GM19043 (cell line): ENCODE measurements around the gene PRRT1B.
"Not testable (repeated sequence)": the region's sequence is repeated elsewhere in the genome, so short reads cannot be mapped to it uniquely, and the experiment has no call there.

Source experiments
- ATAC-seq: cut with Tn5 transposase; IDR thresholded peaks from one replicate; pipeline ENCODE4 v1.9.1; 2021; ENCODE audit warnings: low read depth; ENCODE audit not compliant: unreplicated experiment

Gene PRRT1B

DNA sequence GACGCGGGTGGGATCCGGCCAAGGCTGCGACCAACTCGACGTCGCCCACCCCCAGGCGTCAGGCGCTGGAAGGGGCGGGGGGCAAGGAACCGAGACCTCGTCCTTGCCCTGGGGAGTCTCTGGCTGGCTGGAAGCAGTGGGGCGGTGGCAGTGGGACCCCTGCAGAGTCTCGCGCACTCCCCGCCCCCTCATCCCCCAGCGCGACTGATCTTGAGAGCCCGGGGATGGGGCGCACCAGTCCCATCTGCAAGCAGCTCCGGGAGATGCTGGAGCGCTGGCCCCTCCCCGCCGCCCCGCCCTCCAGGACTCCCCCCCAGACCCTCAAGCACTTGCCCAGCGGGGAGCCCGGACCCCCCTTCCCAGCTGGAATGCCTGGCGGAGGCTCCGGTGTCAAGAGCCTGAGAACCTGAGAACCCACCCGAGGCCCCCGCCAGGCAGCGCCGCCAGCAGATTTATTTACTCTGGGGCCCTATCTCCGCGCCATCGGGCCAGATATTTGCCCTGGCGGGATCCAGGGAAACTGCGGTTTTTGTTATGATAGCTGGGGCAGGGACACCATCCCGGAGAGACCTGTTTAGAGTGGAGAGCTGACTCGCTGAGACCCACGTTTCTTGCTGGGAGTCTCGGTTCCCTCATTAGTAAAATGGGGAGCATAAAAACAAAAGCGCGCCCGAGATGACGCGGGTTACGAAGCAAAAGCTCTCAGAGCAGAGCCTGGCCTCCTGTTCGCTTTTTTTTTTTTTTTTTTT is 1.2 kb downstream of the PRRT1B start:
- no peak for ATAC-seq

DNA sequence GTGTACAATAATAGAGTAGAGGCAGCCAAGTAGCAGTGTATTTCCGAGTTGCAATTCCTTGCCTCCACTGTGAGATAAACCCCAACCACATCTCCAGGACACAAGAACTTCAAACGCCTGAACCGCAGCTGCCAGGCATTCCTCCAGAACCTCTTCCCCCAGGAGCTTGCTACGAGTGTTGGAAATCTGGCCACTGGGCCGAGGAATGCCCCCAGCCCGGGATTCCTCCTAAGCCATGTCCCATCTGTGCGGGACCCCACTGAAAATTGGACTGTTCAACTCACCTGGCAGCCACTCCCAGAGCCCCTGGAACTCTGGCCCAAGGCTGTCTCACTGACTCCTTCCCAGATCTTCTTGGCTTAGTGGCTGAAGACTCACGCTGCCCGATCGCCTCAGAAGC is 3.9 kb downstream of the PRRT1B start:
- not testable (repeated sequence) for ATAC-seq

DNA sequence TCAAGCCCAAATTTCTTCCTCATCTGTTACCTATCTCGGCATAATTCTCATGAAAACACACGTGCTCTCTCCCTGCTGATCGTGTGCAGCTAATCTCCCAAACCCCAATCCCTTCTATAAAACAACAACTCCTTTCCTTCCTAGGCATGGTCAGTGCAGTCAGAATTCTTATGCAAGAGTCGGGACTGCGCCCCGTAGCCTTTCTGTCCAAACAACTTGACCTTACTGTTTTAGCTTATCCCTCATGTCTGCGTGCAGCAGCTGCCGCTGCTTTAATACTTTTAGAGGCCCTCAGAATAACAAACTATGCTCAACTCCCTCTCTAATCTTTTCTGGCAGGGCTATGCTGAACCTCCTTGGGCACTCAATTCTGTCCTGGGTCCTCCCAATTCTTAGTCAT is 5.1 kb downstream of the PRRT1B start:
- ATAC-seq: not testable (repeated sequence)

DNA sequence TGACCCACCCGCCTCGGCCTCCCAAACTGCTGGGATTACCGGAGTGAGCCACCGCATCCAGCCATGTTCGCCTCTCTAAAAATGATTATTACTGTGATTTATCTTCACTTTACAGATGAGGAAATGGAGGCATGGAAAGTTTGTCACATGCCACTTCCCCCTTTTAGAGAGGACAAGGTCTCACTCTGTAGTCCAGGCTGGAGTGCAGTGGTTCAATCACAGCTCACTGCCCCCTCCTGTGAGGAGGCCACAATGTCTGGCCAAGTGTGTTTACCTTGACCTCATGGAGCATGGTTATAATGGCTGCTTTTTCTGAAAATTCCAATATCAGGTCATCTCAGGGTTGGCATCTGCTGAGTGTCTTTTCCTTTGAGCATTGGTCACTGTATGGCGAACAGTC is 6.7 kb downstream of the PRRT1B start:
- ATAC-seq: no peak

DNA sequence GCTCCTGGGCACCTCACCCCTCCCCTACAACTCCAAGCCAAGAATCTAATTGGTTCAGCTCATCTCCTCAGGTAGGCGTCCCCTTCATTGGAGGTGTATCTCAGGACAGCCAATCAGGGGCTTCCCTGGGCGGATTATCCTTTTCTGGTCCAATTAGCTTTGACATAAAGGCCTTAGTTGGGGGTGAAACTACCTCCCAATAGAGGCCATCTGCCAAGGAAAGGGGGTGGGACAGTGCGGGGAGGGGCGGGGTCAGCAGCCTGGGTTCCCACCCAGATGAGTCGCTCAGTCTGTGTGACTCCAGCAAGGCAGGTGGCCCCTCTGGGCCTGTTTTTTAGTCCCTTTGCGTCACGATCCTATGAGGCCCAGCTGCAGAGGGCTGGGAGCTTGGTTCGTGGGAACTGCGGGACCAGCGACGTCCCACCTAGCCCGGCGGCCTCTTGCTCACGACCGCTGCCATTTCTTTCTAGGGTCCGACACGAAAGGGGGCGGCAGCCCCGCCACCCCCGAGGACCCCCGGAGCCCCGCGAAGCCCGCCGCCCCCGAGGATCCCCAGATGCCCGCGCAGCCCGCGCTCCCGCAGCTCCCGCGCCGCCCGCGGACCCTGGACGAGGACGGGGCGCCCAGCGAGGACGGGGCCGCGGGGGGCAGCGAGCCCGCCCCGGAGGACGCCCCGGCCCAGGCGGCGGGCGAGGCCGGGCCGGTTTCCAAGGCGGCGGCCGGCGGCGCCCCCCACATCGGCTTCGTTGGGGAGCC is 8.9 kb downstream of the PRRT1B start:
- no peak for ATAC-seq

DNA sequence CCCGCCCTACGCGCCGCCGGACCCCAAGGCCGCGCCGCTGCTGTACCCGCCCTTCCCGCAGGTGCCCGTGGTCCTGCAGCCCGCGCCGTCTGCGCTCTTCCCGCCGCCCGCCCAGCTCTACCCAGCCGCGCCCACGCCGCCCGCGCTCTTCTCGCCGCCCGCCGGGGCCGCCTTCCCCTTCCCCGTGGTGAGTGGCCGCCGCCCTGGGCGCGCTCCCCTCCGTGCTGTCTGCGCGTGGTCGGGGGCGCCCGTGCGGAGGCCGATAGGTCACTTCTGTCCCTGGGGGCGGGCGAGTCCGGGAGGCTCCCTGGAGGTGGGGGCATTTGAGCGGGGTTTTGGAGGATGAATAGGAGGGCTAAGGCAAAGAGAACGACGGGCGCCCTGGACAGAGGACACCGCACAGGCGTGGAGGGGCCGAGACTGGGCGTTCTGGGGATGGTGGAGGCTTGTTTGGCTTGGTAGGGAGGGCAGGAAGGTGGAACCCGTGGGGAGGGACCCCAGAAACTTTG is 9.6 kb downstream of the PRRT1B start:
- no peak for ATAC-seq

DNA sequence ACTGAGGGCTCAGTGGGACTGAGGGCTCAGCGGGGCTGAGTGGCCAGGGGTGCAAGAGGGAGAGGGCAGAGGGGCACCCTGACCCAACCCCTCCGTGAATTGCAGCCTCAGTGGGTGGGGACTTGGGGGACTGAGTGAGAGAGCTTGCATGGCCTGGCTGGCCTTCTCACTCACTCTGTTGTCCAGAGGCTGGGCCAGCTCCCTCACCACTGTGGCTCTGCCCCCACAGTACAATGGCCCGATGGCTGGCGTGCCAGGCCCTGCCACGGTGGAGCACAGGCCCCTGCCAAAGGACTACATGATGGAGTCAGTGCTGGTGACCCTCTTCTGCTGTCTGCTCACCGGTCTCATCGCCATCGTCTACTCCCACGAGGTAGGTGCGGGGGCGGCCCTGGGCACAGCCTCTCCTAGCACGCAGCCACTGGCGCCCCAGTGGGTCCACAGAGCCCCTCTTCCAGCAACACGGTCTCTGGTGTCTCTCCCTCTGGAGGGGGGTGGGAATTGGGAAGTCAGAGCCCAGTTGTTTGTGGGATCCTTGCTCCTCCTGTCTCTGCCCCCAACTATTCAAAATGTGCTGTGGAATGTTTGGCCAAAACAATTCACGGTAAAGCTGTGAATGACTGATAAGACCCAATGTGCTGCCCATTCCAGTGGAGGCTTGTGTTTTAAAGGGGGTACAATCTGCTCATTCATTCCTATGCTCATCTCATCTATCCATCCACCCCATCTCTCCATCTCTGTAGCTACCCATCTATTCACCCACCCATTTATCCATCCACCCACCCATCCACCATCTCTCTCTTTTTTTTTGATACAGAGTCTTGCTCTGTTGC is 10.7 kb downstream of the PRRT1B start:
- no peak for ATAC-seq

DNA sequence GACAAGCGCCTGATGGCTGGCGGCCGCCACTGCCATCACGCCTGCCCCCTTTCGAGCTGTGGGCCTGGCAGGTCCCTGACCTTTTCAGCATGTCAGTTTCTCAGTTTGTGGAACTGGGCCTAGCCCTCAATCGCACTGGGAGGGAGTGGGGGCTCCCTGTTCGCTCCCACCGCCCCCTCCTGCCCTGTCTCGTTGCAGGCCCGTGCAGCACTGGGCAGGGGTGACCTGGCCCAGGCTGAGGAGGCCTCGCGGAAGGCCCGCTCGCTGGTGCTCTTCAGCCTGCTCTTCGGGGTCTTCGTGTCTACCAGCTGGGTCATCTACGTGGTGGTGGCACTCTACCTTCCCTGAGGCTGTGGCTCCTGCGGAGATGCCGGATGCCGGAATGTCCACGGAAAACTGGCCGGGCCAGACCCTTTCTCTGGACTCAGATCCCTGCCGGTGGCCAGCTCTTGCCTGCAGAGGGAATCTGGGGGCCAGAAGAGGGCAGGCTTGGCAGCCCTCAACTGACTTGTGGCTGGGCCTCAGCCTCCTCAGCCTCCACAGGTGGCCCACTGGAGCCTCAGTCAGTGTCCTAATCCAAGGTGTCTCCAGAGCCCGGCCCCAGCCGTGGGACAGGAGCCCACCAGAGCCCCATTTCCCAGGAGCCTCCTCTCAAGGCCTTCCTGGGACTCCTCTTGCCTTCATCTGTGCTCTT is 12.7 kb downstream of the PRRT1B start:
- ATAC-seq: no peak

DNA sequence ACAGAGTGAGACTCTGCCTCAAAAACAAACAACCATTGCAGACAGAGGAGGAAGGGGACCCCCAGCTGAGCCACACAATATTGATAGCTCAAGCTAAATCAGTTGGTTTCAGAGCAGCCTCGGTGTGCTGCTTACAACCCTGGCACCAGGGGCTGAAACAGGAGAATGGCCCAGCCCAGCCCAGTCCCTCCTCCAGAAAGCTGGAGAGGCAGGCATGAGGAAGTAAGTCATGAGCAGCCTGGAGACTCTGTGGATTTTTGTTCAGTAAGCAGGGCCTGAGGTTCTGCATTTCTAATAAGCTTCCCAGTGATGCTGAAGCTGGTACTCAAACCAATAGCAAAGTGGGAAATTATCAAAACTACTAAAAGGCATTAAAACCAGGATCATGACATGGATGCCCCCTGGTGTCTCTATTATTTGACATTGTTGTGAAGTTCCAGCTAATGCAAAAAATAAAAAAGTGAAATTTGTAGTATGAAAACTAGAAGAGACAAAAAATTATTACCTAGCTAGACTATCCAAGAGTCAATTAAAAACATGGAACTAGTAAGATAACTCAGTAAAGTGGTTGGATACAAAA is 14.2 kb downstream of the PRRT1B start:
- no peak for ATAC-seq

DNA sequence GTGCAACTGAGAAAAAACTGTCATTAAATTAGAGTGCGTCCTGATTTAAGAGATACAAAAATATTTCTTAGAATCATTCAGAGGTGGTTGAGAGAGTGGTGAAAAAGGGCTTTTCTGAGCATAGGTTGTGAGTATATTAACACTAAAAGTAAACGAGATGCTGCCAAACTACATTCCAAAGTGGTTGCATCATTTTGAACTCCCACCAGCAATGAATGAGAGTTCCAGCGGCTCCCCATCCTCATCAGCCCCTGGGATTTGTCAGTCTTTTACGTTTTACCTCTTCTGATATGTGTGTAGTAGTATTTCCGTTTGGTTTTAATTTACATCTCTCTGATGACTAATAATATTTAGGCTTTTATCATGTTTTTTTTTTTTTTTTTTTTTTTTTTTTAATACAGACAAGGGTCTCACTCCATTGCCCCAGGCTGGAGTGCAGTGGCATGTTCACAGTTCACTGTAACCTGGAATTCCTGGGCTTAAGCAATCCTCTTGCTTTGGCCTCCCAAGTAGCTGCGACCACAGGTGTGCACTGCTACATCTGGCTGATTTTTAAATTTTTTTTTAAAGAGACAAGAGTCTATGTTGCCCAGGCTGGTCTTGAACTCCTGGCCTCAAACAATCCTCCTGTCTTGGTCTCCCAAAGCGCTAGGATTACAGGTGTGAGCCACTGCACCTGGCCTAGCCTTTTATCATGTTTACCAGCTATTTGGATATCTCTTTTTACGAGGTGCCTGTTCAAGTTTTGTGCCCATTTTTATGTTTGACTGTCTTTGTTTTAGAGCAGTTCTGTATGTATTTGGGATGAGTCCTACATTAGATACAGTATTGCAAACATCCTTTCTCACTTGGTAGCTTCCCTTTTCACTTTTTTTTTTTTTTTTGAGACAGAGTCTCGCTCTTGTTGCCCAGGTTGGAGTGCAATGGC is 17.0 kb downstream of the PRRT1B start:
- ATAC-seq: no peak

DNA sequence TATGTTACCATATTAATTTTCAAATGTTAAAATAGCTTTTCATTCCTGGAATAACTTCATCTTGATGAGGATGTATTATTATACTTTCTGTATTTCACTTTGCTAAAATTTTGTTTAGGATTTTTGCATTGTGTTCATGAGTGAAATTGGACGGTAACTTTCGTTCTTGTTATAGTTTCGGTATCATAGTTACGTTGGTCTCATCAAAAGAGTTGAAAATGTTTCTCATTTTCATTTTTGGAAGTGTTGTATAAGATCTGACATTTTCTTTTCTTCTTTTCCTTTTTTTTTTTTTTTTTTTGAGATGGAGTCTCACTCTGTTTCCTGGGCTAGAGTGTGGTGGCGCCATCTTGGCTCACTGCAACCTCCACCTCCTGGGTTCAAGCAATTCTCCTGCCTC is 20.0 kb downstream of the PRRT1B start:
- no peak for ATAC-seq

DNA sequence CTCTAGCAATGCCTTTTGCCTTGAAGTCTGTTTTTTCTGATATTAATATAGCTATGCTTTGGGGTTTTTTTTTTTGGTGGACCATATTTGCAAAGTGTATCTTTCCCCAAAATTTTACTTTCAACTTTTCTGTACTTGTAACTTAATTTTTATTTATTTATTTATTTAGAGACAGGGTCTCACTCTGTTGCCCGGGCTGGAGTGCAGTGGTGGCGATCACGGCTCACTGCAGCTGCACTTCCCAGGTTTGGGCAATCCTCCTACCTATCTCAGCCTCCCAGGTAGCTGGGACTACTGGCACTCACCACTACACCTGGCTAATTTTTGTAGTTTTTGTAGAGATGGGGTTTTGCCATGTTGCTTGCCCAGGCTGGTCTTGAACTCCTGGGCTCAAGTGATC is 20.8 kb downstream of the PRRT1B start:
- ATAC-seq: no peak

DNA sequence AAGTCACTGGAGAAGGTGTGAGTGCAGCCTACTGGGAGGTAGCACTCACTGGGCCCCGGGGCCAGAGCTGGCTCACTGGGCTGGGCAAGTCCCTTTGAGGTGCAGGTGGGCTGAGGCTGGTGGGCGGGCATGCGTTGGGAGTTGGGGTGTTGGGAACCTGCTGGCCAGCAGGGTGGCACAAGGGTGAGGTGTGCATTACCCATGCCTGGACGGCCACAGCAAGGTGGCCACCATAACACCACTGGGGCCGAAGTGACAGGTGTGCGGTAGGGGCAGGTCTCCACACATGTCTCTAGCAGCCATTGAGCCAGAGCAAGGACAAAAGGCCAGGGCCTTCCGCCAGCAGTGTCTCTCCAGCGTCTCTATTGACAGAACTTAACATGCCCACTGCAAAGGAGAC is 22.6 kb downstream of the PRRT1B start:
- no peak for ATAC-seq

DNA sequence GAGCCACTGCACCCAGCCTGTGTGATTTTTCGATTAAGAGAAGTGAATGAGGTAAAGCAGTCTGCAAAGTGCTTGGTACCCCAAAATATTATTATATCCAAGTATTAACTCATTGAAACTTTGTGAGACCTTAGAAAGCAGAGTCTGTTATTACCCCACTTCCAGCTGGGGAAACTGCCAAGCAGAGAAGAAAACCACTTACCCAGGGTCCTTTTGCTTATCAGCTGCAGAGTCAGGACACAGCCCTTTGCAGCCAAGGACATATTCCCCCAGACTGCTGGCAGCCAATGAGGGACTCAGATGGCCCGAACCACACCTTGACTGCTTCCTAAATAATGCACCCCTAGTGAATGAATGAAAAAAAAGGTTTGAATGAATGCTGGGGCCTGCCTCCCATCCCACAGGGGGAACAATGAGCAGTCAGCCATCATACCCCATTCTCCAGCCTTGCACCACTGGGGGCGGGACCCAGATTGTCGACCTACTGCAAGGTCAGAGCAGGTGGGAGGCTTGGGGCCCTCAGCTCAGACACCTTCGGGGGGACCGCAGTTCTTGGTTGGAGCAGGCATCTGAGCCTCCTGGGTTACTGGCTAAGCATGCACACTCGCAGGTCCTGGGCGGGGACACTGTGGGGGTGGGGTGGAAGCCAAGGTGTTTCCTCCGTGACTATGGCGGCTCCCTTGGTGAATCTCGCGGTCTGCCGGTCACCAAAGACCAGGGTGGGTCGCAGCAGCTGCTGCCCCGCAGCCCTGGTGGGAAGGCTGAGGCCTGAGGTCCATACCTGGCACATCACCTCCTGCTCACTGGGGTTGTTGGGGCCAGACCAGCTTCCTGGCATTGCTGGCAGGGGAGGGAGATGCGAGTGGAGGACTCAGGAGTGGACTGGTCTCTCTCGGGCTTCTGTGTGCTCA is 29.7 kb downstream of the PRRT1B start:
- no peak for ATAC-seq

DNA sequence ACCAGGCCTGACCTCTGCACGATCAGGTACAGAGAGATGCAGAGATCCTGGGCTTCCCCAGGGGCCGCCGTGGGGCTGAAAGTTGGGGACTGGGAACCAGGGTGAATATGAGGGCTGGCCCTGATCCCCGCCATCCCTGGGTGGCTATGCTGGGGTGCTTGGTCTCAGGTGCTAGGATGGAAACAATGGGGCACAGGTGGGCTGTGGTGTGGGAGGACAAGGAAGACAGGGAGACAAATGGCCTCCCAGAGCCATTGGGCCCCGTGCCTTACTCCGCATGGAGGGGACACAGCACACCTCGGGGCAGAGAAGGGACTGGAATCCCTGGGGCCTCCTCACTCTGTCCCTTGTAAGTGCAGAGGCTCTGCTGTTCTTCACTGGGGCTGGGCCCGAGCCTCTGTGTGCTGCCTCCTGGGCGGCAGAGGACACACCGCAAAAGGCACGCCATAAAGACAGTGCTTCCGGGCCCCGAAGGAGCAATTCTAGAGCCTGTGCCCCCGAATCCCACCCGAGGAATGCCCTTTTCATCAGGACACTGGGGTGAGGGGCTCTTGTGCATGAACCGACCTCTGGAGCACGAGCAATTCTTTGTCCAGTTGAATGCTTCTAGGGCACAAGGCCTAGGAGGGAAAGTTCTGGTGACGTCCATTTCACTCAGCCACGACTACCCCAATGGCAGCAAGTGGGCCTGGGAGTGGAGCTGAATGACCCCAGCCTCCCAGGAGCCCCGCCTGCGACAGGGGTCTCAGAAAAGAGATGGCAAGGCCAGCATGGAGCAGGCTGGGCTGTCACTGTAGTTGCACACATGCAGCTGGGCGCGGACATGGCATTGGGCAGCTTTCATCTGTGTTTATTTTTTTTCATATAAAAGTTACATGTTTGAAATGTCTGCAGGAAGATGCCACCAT is 30.9 kb downstream of the PRRT1B start:
- no peak for ATAC-seq

DNA sequence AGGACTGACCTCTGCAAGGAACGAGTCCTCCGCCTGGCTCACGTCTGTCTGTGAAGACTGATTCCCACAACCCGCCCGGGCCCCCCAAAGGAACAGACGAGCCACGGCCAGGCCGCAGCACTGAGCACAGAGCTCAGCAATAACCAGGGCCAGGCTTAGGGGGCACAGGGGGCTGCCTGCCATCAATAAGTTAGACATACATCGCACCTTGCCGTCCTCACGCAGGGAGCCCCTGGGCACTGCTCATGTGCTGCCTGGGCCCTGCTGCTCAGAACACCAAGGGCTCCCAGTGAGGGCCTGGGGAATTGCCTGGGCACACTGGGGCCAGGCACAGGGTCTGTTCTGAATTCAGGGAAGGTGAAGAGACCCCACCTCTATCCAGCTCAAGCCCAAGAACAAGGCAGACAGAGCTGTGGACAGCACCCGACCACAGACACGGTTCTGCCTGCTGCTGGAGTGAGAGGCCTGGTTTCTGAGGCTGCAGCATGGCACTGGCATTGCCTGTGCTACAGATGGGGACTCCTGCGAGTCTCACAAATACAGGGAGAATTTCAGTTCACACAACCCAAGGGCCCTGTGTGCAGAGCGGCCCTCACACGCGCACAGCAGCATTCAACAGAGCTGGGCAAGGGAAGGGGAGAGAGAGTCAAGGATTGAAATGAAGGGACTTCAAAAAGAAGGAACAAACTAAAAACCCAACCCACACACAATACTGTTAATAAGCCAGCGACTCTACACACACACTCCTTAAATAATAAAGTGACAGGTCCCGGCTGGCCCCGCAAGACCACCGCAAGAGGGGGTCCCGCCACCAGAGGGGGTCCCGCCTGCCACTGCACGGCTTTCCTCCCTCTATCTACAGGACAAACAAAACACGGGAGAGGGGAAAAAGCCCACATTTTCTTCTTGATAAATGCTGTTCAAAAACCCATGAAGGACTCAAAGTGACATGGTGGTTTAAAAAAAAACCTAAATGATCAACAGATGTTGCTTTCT is 32.0 kb downstream of the PRRT1B start:
- no peak for ATAC-seq
